Measurements from ENCODE around the gene KCTD8.

The KCTD8 gene

DNA sequence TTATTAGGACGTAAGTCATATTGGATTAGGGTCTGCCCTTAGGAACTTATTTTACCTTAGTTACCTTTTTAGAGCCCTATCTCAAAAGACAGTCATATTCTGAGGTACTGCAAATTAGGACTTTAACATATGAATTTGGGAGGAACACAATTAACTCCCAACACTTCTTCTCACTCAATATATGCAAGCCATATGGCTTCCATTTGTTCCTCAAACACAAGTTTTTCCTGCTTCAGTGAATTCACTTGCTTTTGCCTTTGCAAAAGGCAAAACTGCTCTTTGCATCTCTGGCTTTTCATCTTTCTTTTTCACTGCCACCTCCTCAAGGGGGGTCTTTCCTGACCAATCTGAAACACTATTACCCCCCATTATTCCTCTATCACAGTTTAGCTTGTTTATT, 220.3 kb downstream of the KCTD8 start:
- Histone ChIP-seq H3K36me3 (ENCODE audit: control insufficient read depth in 1 of 2, insufficient read depth in 2 of 2, low read depth in 1 of 2, low read length in 2 of 2) (no peaks in the 10 kb centered on the region), H3K4me3 (ENCODE audit: insufficient read depth in 1 of 2, low read depth in 1 of 2, low read length in 2 of 2) (no peak overlapping the region), H3K27me3 (ENCODE audit: control insufficient read depth in 1 of 2, insufficient read depth in 1 of 2, low read length in 2 of 2) (no peaks in the 10 kb centered on the region), H2BK12ac (ENCODE audit: low read length in 2 of 2) (no peak overlapping the region), H2BK15ac (ENCODE audit: low read depth, poor library complexity, severe bottlenecking) (no peak overlapping the region), H2BK5ac (ENCODE audit: low read depth, low read length, poor library complexity, severe bottlenecking) (no peak overlapping the region), H3K4me1 (ENCODE audit: control insufficient read depth, insufficient read depth, low read depth, low read length) (no peaks in the 10 kb centered on the region), H2AFZ (ENCODE audit: low read depth, low read length) (no peak overlapping the region), H3K27ac (ENCODE audit: low read length, poor library complexity, severe bottlenecking) (no peak overlapping the region), H4K91ac (ENCODE audit: low read length) (no peak overlapping the region), H3K4ac (ENCODE audit: low read depth in 1 of 2, low read length in 2 of 2) (no peak overlapping the region), H3K4me2 (ENCODE audit: low read length, poor library complexity, severe bottlenecking) (no peak overlapping the region), H3K79me1 (replicated peaks; ENCODE audit: low read length, poor library complexity, severe bottlenecking) (no peaks in the 10 kb centered on the region), H3K9me3 (ENCODE audit: control insufficient read depth, low read length) (no peaks in the 10 kb centered on the region), H3K14ac (ENCODE audit: low read length in 2 of 2) (no peak overlapping the region), H3K18ac (ENCODE audit: low read depth in 1 of 2, low read length in 2 of 2) (no peak overlapping the region), H2AK5ac (ENCODE audit: low read length, severe bottlenecking) (no peak overlapping the region), H2BK120ac (ENCODE audit: low read depth, low read length) (no peak overlapping the region), H3K9ac (ENCODE audit: low read length) (no peak overlapping the region), H4K8ac (ENCODE audit: low read length) (no peak overlapping the region), H3K23ac (ENCODE audit: low read length in 2 of 2) (no peak overlapping the region)
- WGBS: 100% methylated on average over 1 of the region's 1 CpG
- DNase-seq: no peak

DNA sequence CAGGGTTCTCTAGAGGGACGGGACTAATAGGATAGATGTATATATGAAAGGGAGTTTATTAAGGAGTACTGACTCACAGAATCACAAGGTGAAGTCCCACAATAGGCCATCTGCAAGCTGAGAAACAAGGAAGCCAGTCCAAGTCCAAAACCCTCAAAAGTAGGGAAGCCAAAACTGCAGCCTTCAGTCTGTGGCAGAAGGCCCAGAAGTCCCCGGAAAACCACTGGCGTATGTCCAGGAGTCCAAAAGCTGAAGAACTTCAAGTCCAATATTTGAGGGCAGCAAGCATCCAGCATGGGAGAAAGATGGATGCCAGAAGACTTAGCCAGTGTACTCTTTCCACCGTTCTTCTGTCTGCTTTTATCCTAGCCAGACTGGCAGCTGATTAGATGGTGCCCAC, 227.2 kb downstream of the KCTD8 start:
- H2BK12ac ChIP-seq (ENCODE audit: low read length in 2 of 2): no peak overlapping the region
- H3K14ac ChIP-seq (ENCODE audit: low read length in 2 of 2): no peak overlapping the region
- no peak overlapping the region for H2BK15ac ChIP-seq (ENCODE audit: low read depth, poor library complexity, severe bottlenecking)
- no peak overlapping the region for H4K91ac ChIP-seq (ENCODE audit: low read length)
- no peak overlapping the region for H3K27ac ChIP-seq (ENCODE audit: low read length, poor library complexity, severe bottlenecking)
- H2AK5ac ChIP-seq (ENCODE audit: low read length, severe bottlenecking): no peak overlapping the region
- no peak overlapping the region for H2BK120ac ChIP-seq (ENCODE audit: low read depth, low read length)
- H3K27me3 ChIP-seq (ENCODE audit: control insufficient read depth in 1 of 2, insufficient read depth in 1 of 2, low read length in 2 of 2): no peaks in the 10 kb centered on the region
- H3K4ac ChIP-seq (ENCODE audit: low read depth in 1 of 2, low read length in 2 of 2): no peak overlapping the region
- no peaks in the 10 kb centered on the region for H3K79me1 ChIP-seq (replicated peaks; ENCODE audit: low read length, poor library complexity, severe bottlenecking)
- H3K36me3 ChIP-seq (ENCODE audit: control insufficient read depth in 1 of 2, insufficient read depth in 2 of 2, low read depth in 1 of 2, low read length in 2 of 2): no peaks in the 10 kb centered on the region
- no peak overlapping the region for H3K4me3 ChIP-seq (ENCODE audit: insufficient read depth in 1 of 2, low read depth in 1 of 2, low read length in 2 of 2)
- H2AFZ ChIP-seq (ENCODE audit: low read depth, low read length): no peak overlapping the region
- H3K4me2 ChIP-seq (ENCODE audit: low read length, poor library complexity, severe bottlenecking): no peak overlapping the region
- no peaks in the 10 kb centered on the region for H3K4me1 ChIP-seq (ENCODE audit: control insufficient read depth, insufficient read depth, low read depth, low read length)
- no peak overlapping the region for H3K18ac ChIP-seq (ENCODE audit: low read depth in 1 of 2, low read length in 2 of 2)
- H4K8ac ChIP-seq (ENCODE audit: low read length): no peak overlapping the region
- H3K23ac ChIP-seq (ENCODE audit: low read length in 2 of 2): no peak overlapping the region
- no peaks in the 10 kb centered on the region for H3K9me3 ChIP-seq (ENCODE audit: control insufficient read depth, low read length)
- no peak for DNase-seq
- no peak overlapping the region for H2BK5ac ChIP-seq (ENCODE audit: low read depth, low read length, poor library complexity, severe bottlenecking)
- no peak overlapping the region for H3K9ac ChIP-seq (ENCODE audit: low read length)
- 70% methylated on average over 4 of the region's 4 CpGs for WGBS

DNA sequence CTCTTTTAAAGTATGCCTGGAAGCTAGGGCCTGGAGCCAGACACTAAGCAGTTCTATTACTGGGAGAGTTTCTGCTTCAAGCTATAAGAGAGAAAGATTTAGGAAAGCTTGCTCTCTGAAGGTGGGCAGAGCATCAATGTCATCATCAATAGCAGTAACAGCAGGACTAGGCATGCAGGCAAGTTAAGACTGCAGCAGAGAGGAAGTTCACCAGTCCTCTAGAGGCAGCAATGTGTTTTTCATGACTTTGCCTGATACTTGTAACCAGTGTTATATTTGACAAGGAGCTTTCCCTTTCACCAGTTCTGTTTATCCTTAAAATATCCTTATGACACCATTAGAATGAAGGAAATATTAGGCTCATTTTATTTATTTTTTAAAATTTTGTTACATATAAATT, 237.9 kb downstream of the KCTD8 start:
- no peak overlapping the region for H3K14ac ChIP-seq (ENCODE audit: low read length in 2 of 2)
- H3K27me3 ChIP-seq (ENCODE audit: control insufficient read depth in 1 of 2, insufficient read depth in 1 of 2, low read length in 2 of 2): no peaks in the 10 kb centered on the region
- H3K9me3 ChIP-seq (ENCODE audit: control insufficient read depth, low read length): no peaks in the 10 kb centered on the region
- H3K36me3 ChIP-seq (ENCODE audit: control insufficient read depth in 1 of 2, insufficient read depth in 2 of 2, low read depth in 1 of 2, low read length in 2 of 2): no peaks in the 10 kb centered on the region
- H4K8ac ChIP-seq (ENCODE audit: low read length): no peak overlapping the region
- no peaks in the 10 kb centered on the region for H3K79me1 ChIP-seq (replicated peaks; ENCODE audit: low read length, poor library complexity, severe bottlenecking)
- no peak for DNase-seq
- H2AK5ac ChIP-seq (ENCODE audit: low read length, severe bottlenecking): no peak overlapping the region
- H2BK5ac ChIP-seq (ENCODE audit: low read depth, low read length, poor library complexity, severe bottlenecking): no peak overlapping the region
- no peak overlapping the region for H2BK12ac ChIP-seq (ENCODE audit: low read length in 2 of 2)
- H3K18ac ChIP-seq (ENCODE audit: low read depth in 1 of 2, low read length in 2 of 2): no peak overlapping the region
- H3K4me2 ChIP-seq (ENCODE audit: low read length, poor library complexity, severe bottlenecking): no peak overlapping the region
- no peak overlapping the region for H2BK120ac ChIP-seq (ENCODE audit: low read depth, low read length)
- no peak overlapping the region for H3K27ac ChIP-seq (ENCODE audit: low read length, poor library complexity, severe bottlenecking)
- H4K91ac ChIP-seq (ENCODE audit: low read length): no peak overlapping the region
- H2BK15ac ChIP-seq (ENCODE audit: low read depth, poor library complexity, severe bottlenecking): no peak overlapping the region
- no peak overlapping the region for H2AFZ ChIP-seq (ENCODE audit: low read depth, low read length)
- H3K23ac ChIP-seq (ENCODE audit: low read length in 2 of 2): no peak overlapping the region
- H3K4me3 ChIP-seq (ENCODE audit: insufficient read depth in 1 of 2, low read depth in 1 of 2, low read length in 2 of 2): no peak overlapping the region
- no peaks in the 10 kb centered on the region for H3K4me1 ChIP-seq (ENCODE audit: control insufficient read depth, insufficient read depth, low read depth, low read length)
- H3K9ac ChIP-seq (ENCODE audit: low read length): no peak overlapping the region
- no peak overlapping the region for H3K4ac ChIP-seq (ENCODE audit: low read depth in 1 of 2, low read length in 2 of 2)

DNA sequence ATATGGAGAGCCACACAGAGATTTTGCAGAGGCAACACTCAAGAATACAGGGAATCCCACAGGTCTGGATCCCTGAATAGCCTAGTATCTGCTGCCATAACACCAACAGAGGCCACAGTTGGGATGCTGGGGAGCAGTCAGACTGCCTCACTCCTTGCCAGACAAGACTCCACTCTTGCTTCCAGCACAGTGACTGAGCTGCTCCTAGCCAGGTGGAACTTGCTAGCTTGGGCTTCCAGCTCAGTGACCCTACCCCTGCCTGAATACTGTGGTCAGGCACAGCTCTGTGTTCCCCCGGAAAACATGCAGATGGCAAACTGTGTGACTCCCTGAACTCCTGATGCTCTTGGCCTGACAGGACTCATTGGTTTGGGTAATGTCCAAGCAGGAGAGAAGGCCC, 251.8 kb downstream of the KCTD8 start:
- no peak overlapping the region for H4K8ac ChIP-seq (ENCODE audit: low read length)
- no peak for DNase-seq
- no peaks in the 10 kb centered on the region for H3K27me3 ChIP-seq (ENCODE audit: control insufficient read depth in 1 of 2, insufficient read depth in 1 of 2, low read length in 2 of 2)
- no peaks in the 10 kb centered on the region for H3K4me1 ChIP-seq (ENCODE audit: control insufficient read depth, insufficient read depth, low read depth, low read length)
- H2AK5ac ChIP-seq (ENCODE audit: low read length, severe bottlenecking): no peak overlapping the region
- H3K4me2 ChIP-seq (ENCODE audit: low read length, poor library complexity, severe bottlenecking): no peak overlapping the region
- H2BK12ac ChIP-seq (ENCODE audit: low read length in 2 of 2): no peak overlapping the region
- no peaks in the 10 kb centered on the region for H3K36me3 ChIP-seq (ENCODE audit: control insufficient read depth in 1 of 2, insufficient read depth in 2 of 2, low read depth in 1 of 2, low read length in 2 of 2)
- H3K23ac ChIP-seq (ENCODE audit: low read length in 2 of 2): no peak overlapping the region
- H4K91ac ChIP-seq (ENCODE audit: low read length): no peak overlapping the region
- no peak overlapping the region for H3K27ac ChIP-seq (ENCODE audit: low read length, poor library complexity, severe bottlenecking)
- H3K14ac ChIP-seq (ENCODE audit: low read length in 2 of 2): no peak overlapping the region
- no peak overlapping the region for H2AFZ ChIP-seq (ENCODE audit: low read depth, low read length)
- H3K18ac ChIP-seq (ENCODE audit: low read depth in 1 of 2, low read length in 2 of 2): no peak overlapping the region
- H2BK120ac ChIP-seq (ENCODE audit: low read depth, low read length): no peak overlapping the region
- H2BK5ac ChIP-seq (ENCODE audit: low read depth, low read length, poor library complexity, severe bottlenecking): no peak overlapping the region
- H2BK15ac ChIP-seq (ENCODE audit: low read depth, poor library complexity, severe bottlenecking): no peak overlapping the region
- H3K9ac ChIP-seq (ENCODE audit: low read length): no peak overlapping the region
- peaks cover 3% of the 10 kb centered on the region for H3K9me3 ChIP-seq (ENCODE audit: control insufficient read depth, low read length)
- WGBS: 100% methylated on average over 1 of the region's 1 CpG
- H3K4ac ChIP-seq (ENCODE audit: low read depth in 1 of 2, low read length in 2 of 2): no peak overlapping the region
- no peak overlapping the region for H3K4me3 ChIP-seq (ENCODE audit: insufficient read depth in 1 of 2, low read depth in 1 of 2, low read length in 2 of 2)
- no peaks in the 10 kb centered on the region for H3K79me1 ChIP-seq (replicated peaks; ENCODE audit: low read length, poor library complexity, severe bottlenecking)

All from mesenchymal stem cell (in vitro differentiated cells and primary cell).